NCI-H2196 (cell line): ENCODE measurements around the gene MS4A15.
"Not testable (repeated sequence)": the region's sequence is repeated elsewhere in the genome, so short reads cannot be mapped to it uniquely, and the experiment has no call there.

Source experiments
- DNase-seq: peaks from one replicate; lab custom pipeline; 2025; ENCODE audit not compliant: unreplicated experiment; lab: John Stamatoyannopoulos, UW

Gene MS4A15

GRCh38 chr11:60801194-60801593 is 44.5 kb downstream of the MS4A15 start:
- no peak for DNase-seq

- no peak for DNase-seq
These were observed 46.7 kb downstream of the MS4A15 start for GRCh38 chr11:60803273-60803936.

GRCh38 chr11:60809249-60809648 is 52.6 kb downstream of the MS4A15 start:
- no peak for DNase-seq

- DNase-seq: no peak
These were observed 53.0 kb downstream of the MS4A15 start for GRCh38 chr11:60809691-60810090.

- no peak for DNase-seq
These were observed 53.5 kb downstream of the MS4A15 start for GRCh38 chr11:60810151-60810550.

GRCh38 chr11:60810569-60810968 is 53.9 kb downstream of the MS4A15 start:
- DNase-seq: no peak

GRCh38 chr11:60813324-60813723 is 56.7 kb downstream of the MS4A15 start:
- DNase-seq: no peak

- DNase-seq: no peak
These were observed 57.4 kb downstream of the MS4A15 start for GRCh38 chr11:60814112-60814511.

- no peak for DNase-seq
These were observed 60.0 kb downstream of the MS4A15 start for GRCh38 chr11:60816590-60817157.

GRCh38 chr11:60818057-60818456 is 61.4 kb downstream of the MS4A15 start:
- no peak for DNase-seq

GRCh38 chr11:60821827-60822599 is 65.3 kb downstream of the MS4A15 start:
- no peak for DNase-seq

GRCh38 chr11:60823745-60824306 is 67.2 kb downstream of the MS4A15 start:
- DNase-seq: not testable (repeated sequence)

- DNase-seq: no peak
These were observed 68.5 kb downstream of the MS4A15 start for GRCh38 chr11:60825118-60825517.

- DNase-seq: no peak
These were observed 69.1 kb downstream of the MS4A15 start for GRCh38 chr11:60825790-60826189.
